Chondrocyte (in vitro differentiated cells): Measurements from ENCODE around the gene LGALS3BP. TPM values are rescaled to one million over a fixed set of nuclear protein-coding genes. Genes with fewer than 3 reads are reported as not detected.

Experiments
- DNase-seq: peaks from one replicate; pipeline ENCODE4 v3.0.0; 2021; ENCODE audit warnings: mixed read lengths, low spot score
- H3K27ac Mint-ChIP-seq: one replicate; pipeline ENCODE4 v1.8.0; 2021; ENCODE audit warnings: mild to moderate bottlenecking, moderate library complexity, mixed read lengths; ENCODE audit not compliant: unreplicated experiment
- H3K27me3 Mint-ChIP-seq: 2 replicates; pipeline ENCODE4 v1.8.0; 2021; ENCODE audit warnings: low read depth, mixed read lengths
- H3K36me3 Mint-ChIP-seq: 2 replicates; pipeline ENCODE4 v1.8.0; 2021; ENCODE audit warnings: low read depth, mixed read lengths
- H3K4me1 Mint-ChIP-seq: 2 replicates; pipeline ENCODE4 v1.8.0; 2021; ENCODE audit warnings: low read depth, mild to moderate bottlenecking, mixed read lengths
- H3K4me3 Mint-ChIP-seq: one replicate; pipeline ENCODE4 v1.8.0; 2021; ENCODE audit warnings: mild to moderate bottlenecking, moderate library complexity, mixed read lengths; ENCODE audit not compliant: unreplicated experiment
- H3K9me3 Mint-ChIP-seq: 2 replicates; pipeline ENCODE4 v1.8.0; 2021; ENCODE audit warnings: low read depth, mixed read lengths
- CTCF ChIP-seq: fragments of 200-600 bp; sonication (generic); IDR thresholded peaks from 2 replicates; pipeline ENCODE4 v1.5.0; 2021; ENCODE audit warnings: antibody characterized with exemption, mild to moderate bottlenecking, moderate library complexity
- total RNA-seq: library from RNA; stranded (reverse); gene quantifications from 3 replicates; pipeline ENCODE4 v1.2.1, GENCODE V29; 2021

Gene LGALS3BP
- total RNA-seq, 1 donor from 2014 or later = 127 TPM

GRCh38 chr17:78960928-78961327, 18.8 kb downstream of the LGALS3BP start:
- peaks cover 18% of the 10 kb centered on the region for H3K4me1 Mint-ChIP-seq
- H3K27me3 Mint-ChIP-seq = no peaks in the 10 kb centered on the region
- no peak overlapping the region for H3K4me3 Mint-ChIP-seq
- no peak for DNase-seq
- H3K9me3 Mint-ChIP-seq = no peaks in the 10 kb centered on the region
- H3K27ac Mint-ChIP-seq = no peak overlapping the region
- TF ChIP-seq CTCF = no peak
- no peaks in the 10 kb centered on the region for H3K36me3 Mint-ChIP-seq

- DNase-seq = no peak
- no peaks in the 10 kb centered on the region for H3K9me3 Mint-ChIP-seq
- TF ChIP-seq CTCF = peak; percentile 24
- H3K27me3 Mint-ChIP-seq = no peaks in the 10 kb centered on the region
- peaks cover 18% of the 10 kb centered on the region for H3K4me1 Mint-ChIP-seq
- H3K36me3 Mint-ChIP-seq = no peaks in the 10 kb centered on the region
- no peak overlapping the region for H3K4me3 Mint-ChIP-seq
- no peak overlapping the region for H3K27ac Mint-ChIP-seq
Measured at GRCh38 chr17:78959803-78960202, 19.9 kb downstream of the LGALS3BP start.

- Mint-ChIP-seq H3K27me3 (no peaks in the 10 kb centered on the region), H3K4me1 (peaks cover 18% of the 10 kb centered on the region), H3K4me3 (no peak overlapping the region), H3K9me3 (no peaks in the 10 kb centered on the region), H3K27ac (no peak overlapping the region), H3K36me3 (no peaks in the 10 kb centered on the region)
- no peak for TF ChIP-seq CTCF
- DNase-seq = no peak
Measured at GRCh38 chr17:78958641-78959127, 21.0 kb downstream of the LGALS3BP start.

GRCh38 chr17:78957128-78957527, 22.6 kb downstream of the LGALS3BP start:
- TF ChIP-seq CTCF = no peak
- no peak overlapping the region for H3K27ac Mint-ChIP-seq
- H3K4me3 Mint-ChIP-seq = no peak overlapping the region
- no peaks in the 10 kb centered on the region for H3K9me3 Mint-ChIP-seq
- H3K4me1 Mint-ChIP-seq = peaks cover 23% of the 10 kb centered on the region
- H3K36me3 Mint-ChIP-seq = peaks cover 1% of the 10 kb centered on the region
- no peaks in the 10 kb centered on the region for H3K27me3 Mint-ChIP-seq
- DNase-seq = no peak

- no peak overlapping the region for H3K4me3 Mint-ChIP-seq
- DNase-seq = no peak
- no peak for TF ChIP-seq CTCF
- peaks cover 1% of the 10 kb centered on the region for H3K36me3 Mint-ChIP-seq
- no peaks in the 10 kb centered on the region for H3K9me3 Mint-ChIP-seq
- H3K27me3 Mint-ChIP-seq = no peaks in the 10 kb centered on the region
- H3K4me1 Mint-ChIP-seq = peaks cover 27% of the 10 kb centered on the region
- no peak overlapping the region for H3K27ac Mint-ChIP-seq
Measured at GRCh38 chr17:78956254-78956653, 23.5 kb downstream of the LGALS3BP start.
